Caco-2 (cell line): ENCODE data around the gene POLR2E. TPM values are rescaled to one million over a fixed set of nuclear protein-coding genes. Genes with fewer than 3 reads are reported as not detected.

Experiments used
- BruUV-seq: library from RNA; stranded (reverse); fragments of 400-500 nt; replicated peaks from 2 replicates; lab custom pipeline; 2021; lab: Mats Ljungman, UMichigan
- CTCF ChIA-PET: fragments of 300-600 bp; sonication (Branson Sonifier 250); formaldehyde crosslinking; loops from one replicate; lab custom pipeline; 2022; ENCODE audit warnings: antibody characterized with exemption; lab: Charles Lee
- POLR2A ChIA-PET: fragments of 300-600 bp; sonication (Branson Sonifier 250); formaldehyde crosslinking; loops from one replicate; lab custom pipeline; 2022; ENCODE audit warnings: antibody characterized with exemption; lab: Charles Lee
- DNase-seq, 2 experiments: peaks; one replicate each; pipeline versions ENCODE4 v3.0.0 to v3.0.0-alpha.2; 2020 to 2022
- H3K27me3 ChIP-seq: replicated peaks from 2 replicates; pipeline ENCODE4 v1.6.0; 2011; ENCODE audit warnings: low read length; ENCODE audit not compliant: control insufficient read depth, insufficient read depth
- H3K36me3 ChIP-seq: 2 replicates; pipeline ENCODE4 v1.5.1; 2011; ENCODE audit warnings: low read length; ENCODE audit not compliant: control insufficient read depth, insufficient read depth
- H3K4me1 ChIP-seq: fragments of 250-450 bp; sonication (Bioruptor Pico); 2 replicates; pipeline ENCODE4 v1.5.1; 2020; ENCODE audit warnings: mild to moderate bottlenecking
- H3K4me3 ChIP-seq: 2 replicates; pipeline ENCODE4 v1.5.1; 2011; ENCODE audit warnings: low read depth, mild to moderate bottlenecking, control low read depth, low read length
- H3K9me3 ChIP-seq: fragments of 250-450 bp; sonication (Bioruptor Pico); 2 replicates; pipeline ENCODE4 v1.5.1; 2020; ENCODE audit warnings: mild to moderate bottlenecking, moderate library complexity
- H3K27ac Mint-ChIP-seq: one replicate; pipeline ENCODE4 v1.8.0; 2022; ENCODE audit warnings: mixed read lengths; ENCODE audit not compliant: unreplicated experiment
- H3K27me3 Mint-ChIP-seq: one replicate; pipeline ENCODE4 v1.8.0; 2022; ENCODE audit warnings: mixed read lengths; ENCODE audit not compliant: insufficient read depth, unreplicated experiment
- H3K36me3 Mint-ChIP-seq: one replicate; pipeline ENCODE4 v1.8.0; 2022; ENCODE audit warnings: mild to moderate bottlenecking, mixed read lengths; ENCODE audit not compliant: insufficient read depth, unreplicated experiment
- H3K4me1 Mint-ChIP-seq: one replicate; pipeline ENCODE4 v1.8.0; 2022; ENCODE audit warnings: low read depth, mixed read lengths; ENCODE audit not compliant: unreplicated experiment
- H3K4me3 Mint-ChIP-seq: one replicate; pipeline ENCODE4 v1.8.0; 2022; ENCODE audit warnings: mild to moderate bottlenecking, moderate library complexity, mixed read lengths; ENCODE audit not compliant: unreplicated experiment
- H3K9me3 Mint-ChIP-seq: one replicate; pipeline ENCODE4 v1.8.0; 2022; ENCODE audit warnings: mixed read lengths; ENCODE audit not compliant: unreplicated experiment
- intact Hi-C: fragments of 100-400 bp; cut with micrococcal nuclease; formaldehyde crosslinking; loops from one replicate; pipeline ENCODE4 v1.10.0; 2022; ENCODE audit not compliant: unreplicated experiment
- total RNA-seq: library from RNA; stranded (reverse); gene quantifications from 2 replicates; pipeline ENCODE4 v1.2.3, GENCODE V29; 2022
- TF ChIP-seq, protein P1 (sequence below), 2 experiments: fragments of 200-600 bp in 1 of 2; IDR thresholded peaks; 1 replicate in 1 of 2; 2 replicates in 1 of 2; pipeline versions ENCODE4 v1.5.1 to v1.8.0; 2011 to 2022; ENCODE audit warnings: antibody characterized with exemption in 1 of 2, control low read depth in 1 of 2, inconsistent platforms in 1 of 2, low read depth in 1 of 2, low read length in 1 of 2, mild to moderate bottlenecking in 1 of 2, moderate library complexity in 1 of 2; ENCODE audit not compliant: insufficient read depth in 1 of 2, severe bottlenecking in 1 of 2, unreplicated experiment in 1 of 2

Gene POLR2E
- total RNA-seq, 1 experiment from 2014 or later: 264 TPM

DNA sequence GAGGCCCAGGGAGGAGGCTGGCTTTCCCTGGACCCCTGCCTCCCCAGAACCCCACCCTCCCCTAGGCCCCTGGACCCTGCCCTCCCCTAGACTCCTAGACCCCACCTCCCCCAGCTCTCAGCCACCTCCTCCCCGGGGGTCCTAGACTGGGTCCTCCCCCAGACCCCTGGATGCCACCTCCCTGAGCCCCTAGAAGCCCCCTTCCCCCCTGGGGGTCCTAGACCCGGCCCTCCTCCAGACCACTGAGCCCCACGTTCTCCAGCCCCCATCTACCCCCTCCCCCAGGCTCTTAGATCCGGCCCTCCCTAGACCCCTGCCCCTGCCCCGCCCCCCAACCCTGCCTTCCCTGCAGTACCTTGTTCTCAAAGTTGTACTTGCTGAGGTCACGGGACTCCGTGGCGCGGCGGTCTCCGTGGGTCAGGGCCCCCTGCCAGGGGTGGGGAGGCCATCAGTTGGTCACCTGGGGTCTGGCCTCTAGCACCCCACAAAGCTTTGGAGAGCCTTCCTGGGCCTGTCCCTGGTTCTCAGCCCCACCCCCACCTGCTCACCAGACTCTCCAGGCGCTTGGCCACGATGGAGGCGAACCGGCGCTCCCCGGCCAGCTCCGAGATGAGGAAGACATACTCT lies 16.6 kb upstream of the POLR2E start:
- no peaks in the 10 kb centered on the region for H3K27me3 Mint-ChIP-seq
- Histone ChIP-seq H3K36me3 (peaks cover 1% of the 10 kb centered on the region), H3K9me3 (no peaks in the 10 kb centered on the region), H3K4me1 (peaks cover 5% of the 10 kb centered on the region; the same call in 1 of the 2 replicates), H3K4me3 (no peak overlapping the region), H3K27me3 (no peaks in the 10 kb centered on the region)
- intact Hi-C loops: loop anchor here (5.0 kb wide), 1 partner anchor 81 kb away; no protein-coding TSS in a partner anchor
- BruUV-seq: no TSS peak
- POLR2A ChIA-PET: no interaction called here
- H3K4me3 Mint-ChIP-seq: no peak overlapping the region
- TF ChIP-seq, protein P1, sequence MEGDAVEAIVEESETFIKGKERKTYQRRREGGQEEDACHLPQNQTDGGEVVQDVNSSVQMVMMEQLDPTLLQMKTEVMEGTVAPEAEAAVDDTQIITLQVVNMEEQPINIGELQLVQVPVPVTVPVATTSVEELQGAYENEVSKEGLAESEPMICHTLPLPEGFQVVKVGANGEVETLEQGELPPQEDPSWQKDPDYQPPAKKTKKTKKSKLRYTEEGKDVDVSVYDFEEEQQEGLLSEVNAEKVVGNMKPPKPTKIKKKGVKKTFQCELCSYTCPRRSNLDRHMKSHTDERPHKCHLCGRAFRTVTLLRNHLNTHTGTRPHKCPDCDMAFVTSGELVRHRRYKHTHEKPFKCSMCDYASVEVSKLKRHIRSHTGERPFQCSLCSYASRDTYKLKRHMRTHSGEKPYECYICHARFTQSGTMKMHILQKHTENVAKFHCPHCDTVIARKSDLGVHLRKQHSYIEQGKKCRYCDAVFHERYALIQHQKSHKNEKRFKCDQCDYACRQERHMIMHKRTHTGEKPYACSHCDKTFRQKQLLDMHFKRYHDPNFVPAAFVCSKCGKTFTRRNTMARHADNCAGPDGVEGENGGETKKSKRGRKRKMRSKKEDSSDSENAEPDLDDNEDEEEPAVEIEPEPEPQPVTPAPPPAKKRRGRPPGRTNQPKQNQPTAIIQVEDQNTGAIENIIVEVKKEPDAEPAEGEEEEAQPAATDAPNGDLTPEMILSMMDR (IDR thresholded peaks at IDR 0.05; ENCODE audit: insufficient read depth in 1 of 2, low read depth in 1 of 2, low read length in 1 of 2, severe bottlenecking in 1 of 2, unreplicated experiment in 1 of 2): no peak
- CTCF ChIA-PET: interaction anchor here (0.6 kb wide), 1 partner anchor 150 kb away, joined by 4 read pairs; no protein-coding TSS in a partner anchor
- H3K27ac Mint-ChIP-seq: no peak overlapping the region
- no peaks in the 10 kb centered on the region for H3K9me3 Mint-ChIP-seq
- peaks cover 54% of the 10 kb centered on the region for H3K36me3 Mint-ChIP-seq
- no peak for DNase-seq
- H3K4me1 Mint-ChIP-seq: no peaks in the 10 kb centered on the region

DNA sequence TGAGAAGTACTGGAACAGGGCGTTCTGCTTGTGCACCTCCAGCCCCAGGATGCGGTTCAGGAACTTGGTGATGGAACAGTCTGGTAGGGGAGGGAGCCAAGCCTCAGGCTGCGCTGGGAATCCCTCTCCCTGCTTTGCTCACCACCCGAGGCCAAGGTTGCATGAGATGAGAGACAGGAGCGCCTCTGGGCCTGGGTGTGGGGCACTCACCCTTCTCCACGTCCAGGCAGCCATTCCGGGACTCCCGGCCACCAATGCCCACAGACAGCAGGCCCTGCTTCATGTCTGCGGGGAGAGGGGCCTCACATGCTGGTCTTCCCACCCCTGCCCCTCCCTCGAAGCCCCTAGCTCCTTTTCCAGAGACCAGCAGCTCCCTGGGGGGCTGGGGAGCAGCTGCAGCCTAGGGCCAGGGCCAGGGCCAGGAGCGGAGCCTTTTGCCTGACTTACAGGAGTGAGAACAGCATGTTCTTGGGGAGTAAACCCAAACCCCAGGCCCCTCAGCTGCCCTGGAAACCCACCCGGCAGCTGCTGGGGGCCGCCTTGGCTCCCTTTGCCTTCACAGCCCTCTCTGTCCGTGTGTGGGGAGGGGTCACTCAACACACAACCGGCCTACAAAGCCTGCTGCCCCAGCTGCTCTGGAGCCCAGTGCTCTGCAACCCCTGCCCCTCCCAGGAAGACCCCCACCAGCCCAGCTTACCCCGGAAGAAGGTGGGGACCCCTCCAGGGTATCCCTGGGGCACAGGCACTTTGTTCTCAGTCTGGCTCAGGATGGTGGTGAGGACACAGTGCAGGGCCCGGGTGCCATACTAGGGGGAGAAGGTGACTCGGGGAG lies 15.8 kb upstream of the POLR2E start:
- DNase-seq: no peak
- Mint-ChIP-seq H3K9me3 (no peaks in the 10 kb centered on the region), H3K36me3 (peaks cover 60% of the 10 kb centered on the region), H3K27me3 (no peaks in the 10 kb centered on the region), H3K4me1 (no peaks in the 10 kb centered on the region), H3K27ac (no peak overlapping the region), H3K4me3 (no peak overlapping the region)
- Histone ChIP-seq H3K27me3 (no peaks in the 10 kb centered on the region), H3K4me1 (peaks cover 5% of the 10 kb centered on the region; the same call in 1 of the 2 replicates), H3K36me3 (peaks cover 1% of the 10 kb centered on the region), H3K4me3 (no peak overlapping the region), H3K9me3 (no peaks in the 10 kb centered on the region)
- no TSS peak for BruUV-seq
- intact Hi-C loops: loop anchor here (5.0 kb wide), 1 partner anchor 81 kb away; no protein-coding TSS in a partner anchor
- TF ChIP-seq, protein P1 (IDR thresholded peaks at IDR 0.05; ENCODE audit: insufficient read depth in 1 of 2, low read depth in 1 of 2, low read length in 1 of 2, severe bottlenecking in 1 of 2, unreplicated experiment in 1 of 2): no peak
- ChIA-PET CTCF (no interaction called here), POLR2A (interaction anchor here (0.5 kb wide), 1 partner anchor 136 kb away, joined by 3 read pairs; no protein-coding TSS in a partner anchor)
